GM19025 (cell line): ENCODE data around the gene NCAPH2.
"Not testable (repeated sequence)": the region's sequence is repeated elsewhere in the genome, so short reads cannot be mapped to it uniquely, and the experiment has no call there.

Experiments used
- ATAC-seq: cut with Tn5 transposase; IDR thresholded peaks from one replicate; pipeline ENCODE4 v1.9.1; 2021; ENCODE audit warnings: mild to moderate bottlenecking, low read depth, moderate library complexity; ENCODE audit not compliant: unreplicated experiment

NCAPH2 gene

GRCh38 chr22:50516891-50517290, 8.9 kb downstream of the NCAPH2 start:
- no peak for ATAC-seq

- no peak for ATAC-seq
These were observed 9.7 kb downstream of the NCAPH2 start for GRCh38 chr22:50517495-50518260.

- ATAC-seq: no peak
These were observed 10.6 kb downstream of the NCAPH2 start for GRCh38 chr22:50518606-50519005.

- ATAC-seq: no peak
These were observed 11.1 kb downstream of the NCAPH2 start for GRCh38 chr22:50519151-50519550.

- not testable (repeated sequence) for ATAC-seq
These were observed 12.2 kb downstream of the NCAPH2 start for GRCh38 chr22:50520184-50520583.

GRCh38 chr22:50520826-50521453, 12.9 kb downstream of the NCAPH2 start:
- no peak for ATAC-seq

GRCh38 chr22:50521710-50522109, 13.7 kb downstream of the NCAPH2 start:
- no peak for ATAC-seq

- ATAC-seq: no peak
These were observed 14.3 kb downstream of the NCAPH2 start for GRCh38 chr22:50522208-50522805.

GRCh38 chr22:50522806-50523438, 14.9 kb downstream of the NCAPH2 start:
- ATAC-seq: no peak

- ATAC-seq: no peak
These were observed 15.4 kb downstream of the NCAPH2 start for GRCh38 chr22:50523458-50523805.

- ATAC-seq: no peak
These were observed 16.0 kb downstream of the NCAPH2 start for GRCh38 chr22:50523806-50524675.

GRCh38 chr22:50524676-50525103, 16.7 kb downstream of the NCAPH2 start:
- ATAC-seq: no peak

GRCh38 chr22:50525104-50525857, 17.3 kb downstream of the NCAPH2 start, which contains the start of gene SCO2:
Gene SCO2, minus strand, starts transcription at chr22:50525598. Its CDS starts 1,187 bp downstream, at chr22:50524411.
- peak; percentile 36 for ATAC-seq

- peak; percentile 13 for ATAC-seq
These were observed 17.8 kb downstream of the NCAPH2 start for GRCh38 chr22:50525858-50526107.

- ATAC-seq: peak; percentile 24
These were observed 18.2 kb downstream of the NCAPH2 start for GRCh38 chr22:50526108-50526833.

- no peak for ATAC-seq
These were observed 19.1 kb downstream of the NCAPH2 start for GRCh38 chr22:50526834-50527801.

- ATAC-seq: no peak
These were observed 20.1 kb downstream of the NCAPH2 start for GRCh38 chr22:50527921-50528681.
